Epithelial cell of prostate (primary cell): Measurements from ENCODE around the gene ALDH3A1.
A peak's percentile ranks its signal among the peaks of the same experiment; 100 is the strongest.
"Not testable (repeated sequence)": the region's sequence is repeated elsewhere in the genome, so short reads cannot be mapped to it uniquely, and the experiment has no call there.

Source experiments
- DNase-seq: peaks from one replicate; pipeline ENCODE4 v3.0.0-alpha.2; 2011; ENCODE audit warnings: low read depth, low spot score
- H3K27ac ChIP-seq: fragments of 450-650 bp; 2 replicates; pipeline ENCODE4 v1.5.1; 2017; ENCODE audit warnings: mild to moderate bottlenecking

Gene ALDH3A1

GRCh38 chr17:19747829-19748806 lies at the start of gene ALDH3A1:
Gene ALDH3A1, minus strand, starts transcription at chr17:19748298. Its CDS starts 3,169 bp downstream, at chr17:19745129.
- DNase-seq: no peak
- H3K27ac ChIP-seq: peak within 1 kb of the TSS; percentile 58

- no peak overlapping the region for H3K27ac ChIP-seq
- no peak for DNase-seq
These were observed 48.4 kb upstream of the ALDH3A1 start for GRCh38 chr17:19796457-19796856.

GRCh38 chr17:19791918-19792550 lies 43.9 kb upstream of the ALDH3A1 start:
- no peak for DNase-seq

GRCh38 chr17:19787733-19788357 lies 39.7 kb upstream of the ALDH3A1 start:
- H3K27ac ChIP-seq: no peak overlapping the region
- DNase-seq: no peak

More at GRCh38 chr17:19791918-19792550, 43.9 kb upstream of the ALDH3A1 start:
- H3K27ac ChIP-seq: no peak overlapping the region

GRCh38 chr17:19785854-19786253 lies 37.8 kb upstream of the ALDH3A1 start:
- H3K27ac ChIP-seq: no peak overlapping the region
- DNase-seq: no peak

- no peak for DNase-seq
- H3K27ac ChIP-seq: no peak overlapping the region
These were observed 33.7 kb upstream of the ALDH3A1 start for GRCh38 chr17:19781488-19782458.

- no peak for DNase-seq
- H3K27ac ChIP-seq: no peak overlapping the region
These were observed 32.7 kb upstream of the ALDH3A1 start for GRCh38 chr17:19780846-19781245.

- DNase-seq: no peak
- no peak overlapping the region for H3K27ac ChIP-seq
These were observed 25.4 kb upstream of the ALDH3A1 start for GRCh38 chr17:19773534-19773933.

- no peak for DNase-seq
- H3K27ac ChIP-seq: no peak overlapping the region
These were observed 24.0 kb upstream of the ALDH3A1 start for GRCh38 chr17:19771971-19772630.

GRCh38 chr17:19770985-19771735 lies 23.1 kb upstream of the ALDH3A1 start:
- H3K27ac ChIP-seq: no peak overlapping the region
- DNase-seq: no peak

GRCh38 chr17:19769946-19770652 lies 22.0 kb upstream of the ALDH3A1 start:
- DNase-seq: no peak
- no peak overlapping the region for H3K27ac ChIP-seq

GRCh38 chr17:19768046-19768782 lies 20.1 kb upstream of the ALDH3A1 start:
- no peak overlapping the region for H3K27ac ChIP-seq

GRCh38 chr17:19766421-19767270 lies 18.5 kb upstream of the ALDH3A1 start:
- H3K27ac ChIP-seq: no peak overlapping the region
- DNase-seq: no peak

More at GRCh38 chr17:19768046-19768782, 20.1 kb upstream of the ALDH3A1 start:
- DNase-seq: no peak

- DNase-seq: no peak
- no peak overlapping the region for H3K27ac ChIP-seq
These were observed 17.9 kb upstream of the ALDH3A1 start for GRCh38 chr17:19766016-19766415.

GRCh38 chr17:19763991-19764390 lies 15.9 kb upstream of the ALDH3A1 start:
- not testable (repeated sequence) for DNase-seq

GRCh38 chr17:19763416-19763815 lies 15.3 kb upstream of the ALDH3A1 start:
- DNase-seq: no peak
- H3K27ac ChIP-seq: no peak overlapping the region

More at GRCh38 chr17:19763991-19764390, 15.9 kb upstream of the ALDH3A1 start:
- H3K27ac ChIP-seq: not testable (repeated sequence)
